ENCODE results near the gene LDLRAD4.

The LDLRAD4 gene

DNA sequence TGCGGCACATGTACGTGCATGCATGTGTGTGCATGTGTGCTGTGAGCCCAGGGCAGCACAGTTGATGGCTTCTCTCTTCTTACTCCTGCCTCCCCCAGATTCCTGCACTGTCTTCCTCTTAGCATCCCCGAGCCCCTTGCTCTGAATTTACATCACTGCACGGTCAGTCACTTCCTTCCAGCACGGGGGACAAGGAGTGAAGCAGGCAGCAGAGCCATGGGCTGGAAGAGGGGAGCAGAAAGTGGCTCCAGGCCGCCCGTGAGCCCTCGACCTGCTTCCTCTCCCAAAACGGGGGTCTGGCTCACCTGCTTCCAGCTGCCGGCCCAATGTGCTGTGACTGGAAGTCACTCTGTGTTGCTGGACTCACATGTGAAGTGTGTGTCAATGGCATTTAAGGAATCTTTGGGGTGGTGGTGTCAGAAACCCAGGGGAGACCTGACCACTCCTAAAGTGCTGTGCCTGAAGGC lies 401.7 kb downstream of the LDLRAD4 start:
- TF ChIP-seq, protein P1, sequence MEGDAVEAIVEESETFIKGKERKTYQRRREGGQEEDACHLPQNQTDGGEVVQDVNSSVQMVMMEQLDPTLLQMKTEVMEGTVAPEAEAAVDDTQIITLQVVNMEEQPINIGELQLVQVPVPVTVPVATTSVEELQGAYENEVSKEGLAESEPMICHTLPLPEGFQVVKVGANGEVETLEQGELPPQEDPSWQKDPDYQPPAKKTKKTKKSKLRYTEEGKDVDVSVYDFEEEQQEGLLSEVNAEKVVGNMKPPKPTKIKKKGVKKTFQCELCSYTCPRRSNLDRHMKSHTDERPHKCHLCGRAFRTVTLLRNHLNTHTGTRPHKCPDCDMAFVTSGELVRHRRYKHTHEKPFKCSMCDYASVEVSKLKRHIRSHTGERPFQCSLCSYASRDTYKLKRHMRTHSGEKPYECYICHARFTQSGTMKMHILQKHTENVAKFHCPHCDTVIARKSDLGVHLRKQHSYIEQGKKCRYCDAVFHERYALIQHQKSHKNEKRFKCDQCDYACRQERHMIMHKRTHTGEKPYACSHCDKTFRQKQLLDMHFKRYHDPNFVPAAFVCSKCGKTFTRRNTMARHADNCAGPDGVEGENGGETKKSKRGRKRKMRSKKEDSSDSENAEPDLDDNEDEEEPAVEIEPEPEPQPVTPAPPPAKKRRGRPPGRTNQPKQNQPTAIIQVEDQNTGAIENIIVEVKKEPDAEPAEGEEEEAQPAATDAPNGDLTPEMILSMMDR (IDR thresholded peaks at IDR 0.05; ENCODE audit: low read depth, low read length) = no peak
- Histone ChIP-seq H3K36me3 (no peaks in the 10 kb centered on the region), H3K27ac (no peak overlapping the region), H3K27me3 (ENCODE audit: insufficient read depth, low read depth, severe bottlenecking) (no peaks in the 10 kb centered on the region), H3K4me3 (ENCODE audit: low read depth, low read length) (no peak overlapping the region), H3K9me3 (ENCODE audit: severe bottlenecking) (no peaks in the 10 kb centered on the region)
- DNase-seq = no peak

GRCh38 chr18:13620818-13621445 lies 402.4 kb downstream of the LDLRAD4 start:
- Histone ChIP-seq H3K27ac (no peak overlapping the region), H3K4me3 (ENCODE audit: low read depth, low read length) (no peak overlapping the region), H3K27me3 (ENCODE audit: insufficient read depth, low read depth, severe bottlenecking) (no peaks in the 10 kb centered on the region), H3K9me3 (ENCODE audit: severe bottlenecking) (no peaks in the 10 kb centered on the region), H3K36me3 (no peaks in the 10 kb centered on the region)
- DNase-seq = no peak
- TF ChIP-seq, protein P1 (IDR thresholded peaks at IDR 0.05; ENCODE audit: low read depth, low read length) = no peak

DNA sequence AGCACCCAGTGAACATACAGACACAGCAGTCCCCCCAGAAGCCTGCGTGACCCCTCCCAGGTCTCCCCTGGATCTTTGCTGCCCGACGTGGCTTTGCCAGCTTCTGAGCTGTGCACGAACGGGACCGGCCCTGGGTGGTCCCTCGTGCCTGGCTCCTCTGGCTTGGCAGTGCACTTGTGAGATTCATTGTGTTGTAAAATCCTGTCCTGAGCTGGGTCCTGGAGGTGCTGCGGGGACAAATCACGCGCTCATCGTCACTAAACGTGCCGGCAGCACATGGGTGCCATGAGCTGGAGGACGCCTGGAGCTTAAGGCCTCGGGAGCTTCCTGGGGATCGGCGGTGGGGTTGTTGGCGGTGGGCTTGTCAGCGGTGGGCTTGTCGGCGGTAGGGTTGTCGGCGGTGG lies 402.9 kb downstream of the LDLRAD4 start:
- Histone ChIP-seq H3K9me3 (ENCODE audit: severe bottlenecking) (no peaks in the 10 kb centered on the region), H3K27ac (no peak overlapping the region), H3K4me3 (ENCODE audit: low read depth, low read length) (no peak overlapping the region), H3K36me3 (no peaks in the 10 kb centered on the region), H3K27me3 (ENCODE audit: insufficient read depth, low read depth, severe bottlenecking) (no peaks in the 10 kb centered on the region)
- no peak for DNase-seq
- TF ChIP-seq, protein P1 (IDR thresholded peaks at IDR 0.05; ENCODE audit: low read depth, low read length) = no peak

GRCh38 chr18:13621886-13622619 lies 403.5 kb downstream of the LDLRAD4 start:
- TF ChIP-seq, protein P1 (IDR thresholded peaks at IDR 0.05; ENCODE audit: low read depth, low read length) = no peak
- no peaks in the 10 kb centered on the region for H3K27me3 ChIP-seq (ENCODE audit: insufficient read depth, low read depth, severe bottlenecking)
- H3K4me3 ChIP-seq (ENCODE audit: low read depth, low read length) = no peak overlapping the region
- no peak for DNase-seq
- H3K36me3 ChIP-seq = no peaks in the 10 kb centered on the region
- H3K9me3 ChIP-seq (ENCODE audit: severe bottlenecking) = no peaks in the 10 kb centered on the region
- H3K27ac ChIP-seq = no peak overlapping the region

- H3K9me3 ChIP-seq (ENCODE audit: severe bottlenecking) = no peaks in the 10 kb centered on the region
- H3K27ac ChIP-seq = no peak overlapping the region
- no peak for DNase-seq
- no peaks in the 10 kb centered on the region for H3K36me3 ChIP-seq
- H3K4me3 ChIP-seq (ENCODE audit: low read depth, low read length) = no peak overlapping the region
- no peaks in the 10 kb centered on the region for H3K27me3 ChIP-seq (ENCODE audit: insufficient read depth, low read depth, severe bottlenecking)
- TF ChIP-seq, protein P1 (IDR thresholded peaks at IDR 0.05; ENCODE audit: low read depth, low read length) = no peak
These were observed 404.2 kb downstream of the LDLRAD4 start for GRCh38 chr18:13622751-13623150.

All from WERI-Rb-1 (cell line).